GM18517 (cell line): Measurements from ENCODE around the gene CUTC.

Experiments used
- ATAC-seq: cut with Tn5 transposase; IDR thresholded peaks from one replicate; pipeline ENCODE4 v1.9.1; 2021; ENCODE audit warnings: mild to moderate bottlenecking, moderate library complexity; ENCODE audit not compliant: unreplicated experiment

Gene CUTC

DNA sequence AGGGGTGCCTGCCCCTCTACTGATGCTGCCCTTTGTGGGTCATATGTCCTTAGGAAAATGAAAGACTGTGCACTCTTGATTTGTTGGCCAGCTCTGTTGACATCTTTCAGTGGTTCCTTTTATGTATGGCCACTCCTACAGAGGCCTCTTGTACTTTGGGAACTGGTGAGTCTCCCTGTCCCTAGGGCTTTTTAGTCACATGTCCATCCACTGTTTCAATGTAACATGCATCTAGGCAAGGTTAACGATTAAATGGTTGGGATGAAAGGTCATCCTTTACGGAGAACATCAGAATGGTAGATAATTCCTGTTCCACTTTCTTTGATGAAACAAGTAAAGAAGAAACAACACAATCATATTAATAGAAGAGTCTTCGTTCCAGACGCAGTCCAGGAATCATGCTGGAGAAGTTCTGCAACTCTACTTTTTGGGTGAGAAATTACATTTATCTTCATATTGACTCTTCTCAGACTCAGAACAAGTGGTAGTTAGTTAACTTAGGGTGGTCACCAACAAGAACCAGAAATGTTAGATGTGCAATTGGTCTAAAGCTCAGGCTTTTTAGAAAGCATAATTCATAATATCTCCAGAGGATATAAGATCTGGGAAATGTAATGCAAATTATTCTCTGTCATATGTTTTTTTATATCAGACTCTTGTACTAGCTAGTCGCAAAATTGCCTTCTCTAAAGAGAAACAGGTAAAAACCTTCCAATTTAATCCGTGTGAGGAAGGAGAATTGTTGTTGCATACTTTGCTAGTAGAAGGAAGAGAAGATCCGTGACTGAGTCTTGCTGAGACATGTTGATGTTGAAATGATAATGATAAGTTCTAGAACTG is 50.6 kb downstream of the CUTC start, which contains the start of gene ABCC2:
TSS of gene ABCC2 (plus strand) at position 194 of the 840 bp plus-strand sequence. CDS start at position 399, 205 bp downstream.
- ATAC-seq = no peak

DNA sequence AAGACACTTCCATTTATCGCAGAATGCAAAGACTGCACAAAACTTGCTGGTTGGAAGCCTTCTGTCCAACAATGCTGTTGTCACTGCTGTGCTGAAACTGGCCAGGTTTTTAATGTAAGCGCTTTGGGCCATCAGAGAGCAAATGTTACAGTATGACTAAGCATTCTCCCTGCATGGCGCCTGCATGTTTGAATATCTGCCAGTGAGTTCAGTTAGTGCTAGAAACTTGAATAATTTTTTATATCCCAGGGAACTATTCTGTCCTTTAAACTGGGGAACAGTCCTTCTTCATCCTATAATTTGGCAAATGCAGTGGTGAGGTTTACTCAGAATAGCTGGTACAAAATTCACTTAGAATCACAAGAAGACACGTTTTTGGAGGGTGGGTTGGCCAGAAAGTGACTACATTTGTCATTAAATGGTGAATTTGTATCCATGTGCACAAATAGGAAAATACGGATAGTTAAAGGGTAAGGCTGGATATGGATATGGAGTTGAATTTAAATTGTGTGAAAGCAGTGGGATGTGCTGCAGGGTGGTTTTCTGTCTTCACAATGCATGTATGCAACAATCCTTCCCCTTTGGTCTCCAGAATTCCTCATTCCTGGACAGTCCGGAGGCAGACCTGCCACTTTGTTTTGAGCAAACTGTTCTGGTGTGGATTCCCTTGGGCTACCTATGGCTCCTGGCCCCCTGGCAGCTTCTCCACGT is 52.1 kb downstream of the CUTC start:
- ATAC-seq = no peak

DNA sequence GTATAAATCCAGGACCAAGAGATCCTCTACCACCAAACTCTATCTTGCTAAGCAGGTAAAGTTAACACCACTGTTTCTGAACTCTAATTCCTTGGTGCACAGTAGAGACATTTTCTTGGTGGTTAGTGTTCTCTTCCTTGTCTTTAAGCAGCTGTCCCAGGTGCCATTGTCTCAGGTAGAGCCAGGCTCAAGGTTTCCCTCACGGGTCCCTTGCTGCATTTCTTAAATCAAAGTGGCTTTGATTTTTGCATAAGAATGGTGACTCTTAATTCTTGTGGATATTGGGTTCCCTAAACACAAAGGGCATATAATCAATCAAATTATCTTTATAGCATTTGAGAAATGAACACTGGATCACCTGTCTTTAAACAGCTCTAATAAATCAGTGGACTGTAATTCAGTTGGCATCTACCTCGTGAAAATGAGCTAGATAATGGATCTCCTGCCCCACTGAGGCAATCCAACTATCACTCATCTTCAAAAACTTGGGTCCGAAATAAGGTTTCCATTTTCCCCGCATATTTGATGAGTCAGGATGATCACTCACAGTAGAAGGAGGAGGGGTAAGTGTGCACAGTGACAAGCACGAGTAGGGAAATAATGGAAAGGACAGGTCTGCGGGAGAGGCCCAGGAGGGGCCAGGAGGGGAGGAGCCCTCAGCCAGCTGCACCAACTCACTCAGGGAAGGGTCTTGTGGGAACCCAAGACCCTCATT is 52.9 kb downstream of the CUTC start:
- ATAC-seq = no peak

DNA sequence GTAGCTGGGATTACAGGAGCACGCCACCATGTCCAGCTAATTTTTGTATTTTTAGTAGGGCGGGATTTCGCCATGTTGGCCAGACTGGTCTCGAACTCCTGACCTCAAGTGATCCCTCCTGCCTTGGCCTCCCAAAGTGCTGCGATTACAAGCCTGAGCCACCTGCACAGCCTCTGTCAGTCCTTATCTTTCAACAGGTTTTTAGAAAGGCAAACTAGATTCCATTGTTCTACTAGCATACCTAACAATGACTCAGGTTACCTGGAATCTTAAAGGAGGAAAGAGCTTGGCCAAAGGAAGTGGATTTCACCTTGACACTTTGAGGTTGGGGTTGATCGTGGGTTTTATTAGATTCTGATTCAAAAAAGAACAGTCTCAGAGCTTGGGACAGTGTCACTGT is 53.6 kb downstream of the CUTC start:
- no peak for ATAC-seq

DNA sequence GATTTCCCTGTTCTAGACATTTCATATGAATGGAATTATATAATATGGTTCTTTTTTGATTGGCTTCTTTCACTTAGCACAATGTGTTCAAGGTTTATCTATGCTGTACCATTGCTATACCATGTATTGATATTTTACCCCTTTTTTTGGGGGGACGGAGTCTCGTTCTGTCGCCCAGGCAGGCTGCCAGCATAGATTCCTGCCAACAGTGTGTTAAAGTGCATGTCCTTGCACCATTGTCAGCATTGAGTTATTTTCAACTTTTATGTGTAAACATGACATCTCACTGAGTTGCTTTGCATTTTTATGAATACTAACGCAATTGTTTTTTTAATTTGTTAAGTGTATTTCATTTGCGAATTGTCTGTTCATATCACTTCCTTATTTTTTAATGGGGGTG is 55.3 kb downstream of the CUTC start:
- ATAC-seq = no peak

DNA sequence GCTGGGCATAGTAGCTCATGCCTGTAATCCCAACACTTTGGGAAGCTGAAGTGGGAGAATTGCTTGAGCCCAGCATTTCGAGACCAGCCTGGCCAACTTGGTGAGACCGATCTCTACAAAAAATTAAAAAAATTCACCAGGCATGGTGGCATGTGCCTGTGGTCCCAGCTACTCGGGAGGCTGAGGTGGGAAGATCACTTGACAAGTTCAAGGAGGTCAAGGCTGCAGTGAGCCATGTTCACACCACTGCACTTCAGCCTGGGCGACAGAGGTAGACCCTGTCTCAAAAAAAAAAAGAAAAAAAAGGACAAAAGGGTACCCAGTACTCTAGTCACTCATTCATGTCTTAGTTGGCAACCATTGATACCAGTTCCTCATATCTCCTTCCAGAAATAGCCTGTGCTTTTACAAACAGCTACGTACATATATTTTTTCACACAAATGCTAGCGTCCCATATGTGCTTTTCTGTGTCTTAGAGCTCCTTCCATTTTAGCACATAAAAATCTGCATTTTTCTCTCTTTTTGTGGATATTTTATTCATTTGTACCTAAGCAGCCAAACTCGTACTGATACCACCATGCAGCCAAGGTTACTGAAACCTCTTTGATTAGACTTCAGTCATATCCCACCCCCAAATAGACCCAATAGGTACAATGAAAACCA is 55.9 kb downstream of the CUTC start:
- ATAC-seq = no peak

DNA sequence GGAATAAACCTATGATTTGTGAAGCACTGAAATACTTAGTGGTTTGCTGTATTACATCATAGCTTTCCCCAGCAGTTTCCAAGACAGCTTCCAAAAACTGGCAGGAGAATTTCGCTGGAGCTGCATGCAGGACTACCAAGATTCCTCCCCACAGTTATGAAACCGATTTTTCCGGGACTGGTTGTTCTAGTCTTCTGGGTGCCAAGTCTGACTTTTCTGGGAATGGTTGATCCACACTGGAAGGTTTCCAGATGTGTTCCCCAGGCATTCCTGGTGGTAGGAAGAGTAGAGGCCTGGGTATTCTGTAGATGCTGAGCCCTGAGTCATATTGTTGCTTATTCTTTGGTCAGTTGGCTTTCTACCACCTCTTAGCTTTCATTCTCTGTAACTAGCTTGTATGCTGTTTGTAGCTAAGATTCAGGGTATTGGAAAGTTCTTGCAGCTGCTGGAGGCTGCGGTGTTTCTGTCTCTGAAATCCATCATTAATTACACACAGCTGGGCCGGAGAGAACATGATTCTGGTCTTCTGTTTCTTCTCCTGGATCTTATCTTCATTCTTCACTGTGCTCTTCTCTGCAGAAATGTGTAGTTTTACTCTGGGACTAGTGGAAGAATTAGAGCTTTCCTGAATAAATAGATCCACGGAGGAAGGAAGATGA is 56.7 kb downstream of the CUTC start:
- no peak for ATAC-seq

DNA sequence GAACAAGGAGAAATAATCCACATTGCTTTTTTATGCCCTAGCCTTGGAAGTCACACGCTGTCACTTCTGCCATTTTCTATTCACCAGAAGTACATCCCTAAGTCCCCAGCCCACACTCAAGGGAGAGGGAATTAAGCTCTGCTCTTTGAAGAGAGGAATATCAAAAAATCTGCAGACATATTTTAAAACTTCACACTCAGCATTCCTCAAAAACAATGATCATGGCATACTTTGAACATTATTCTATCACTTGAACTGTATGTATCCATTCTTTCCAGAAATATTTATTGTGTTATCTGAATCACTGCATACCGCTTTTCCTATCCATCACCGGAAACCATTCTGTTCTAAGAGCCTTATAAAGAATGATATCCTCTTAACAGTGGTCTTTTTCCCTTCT is 59.8 kb downstream of the CUTC start:
- no peak for ATAC-seq

DNA sequence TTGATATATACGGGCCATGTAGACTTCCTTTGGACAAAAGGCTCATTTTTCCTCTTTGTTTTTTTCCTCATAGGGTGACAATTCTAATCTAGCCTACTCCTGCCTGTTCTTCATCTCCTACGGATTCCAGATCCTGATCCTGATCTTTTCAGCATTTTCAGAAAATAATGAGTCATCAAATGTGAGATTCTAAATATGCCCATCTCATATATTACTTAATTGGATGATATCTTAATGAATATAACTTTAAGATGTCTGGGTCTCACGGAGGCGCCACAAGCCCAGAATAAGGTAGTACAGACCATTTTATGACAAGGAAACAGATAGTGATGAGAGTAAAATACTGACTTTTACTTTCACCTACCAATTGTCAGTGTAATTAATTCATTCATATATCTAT is 61.8 kb downstream of the CUTC start:
- no peak for ATAC-seq

DNA sequence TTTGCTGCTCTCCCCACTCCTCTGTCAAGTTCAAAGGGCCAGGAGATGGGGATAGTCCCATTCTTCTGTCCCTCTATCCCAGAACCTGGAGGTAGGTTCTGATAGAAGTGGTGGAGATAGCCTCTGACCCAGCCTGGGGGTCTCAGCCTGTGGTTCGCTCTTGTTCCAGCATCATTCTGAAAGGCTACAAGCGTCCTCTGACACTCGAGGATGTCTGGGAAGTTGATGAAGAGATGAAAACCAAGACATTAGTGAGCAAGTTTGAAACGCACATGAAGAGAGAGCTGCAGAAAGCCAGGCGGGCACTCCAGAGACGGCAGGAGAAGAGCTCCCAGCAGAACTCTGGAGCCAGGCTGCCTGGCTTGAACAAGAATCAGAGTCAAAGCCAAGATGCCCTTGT is 64.9 kb downstream of the CUTC start:
- ATAC-seq = no peak

DNA sequence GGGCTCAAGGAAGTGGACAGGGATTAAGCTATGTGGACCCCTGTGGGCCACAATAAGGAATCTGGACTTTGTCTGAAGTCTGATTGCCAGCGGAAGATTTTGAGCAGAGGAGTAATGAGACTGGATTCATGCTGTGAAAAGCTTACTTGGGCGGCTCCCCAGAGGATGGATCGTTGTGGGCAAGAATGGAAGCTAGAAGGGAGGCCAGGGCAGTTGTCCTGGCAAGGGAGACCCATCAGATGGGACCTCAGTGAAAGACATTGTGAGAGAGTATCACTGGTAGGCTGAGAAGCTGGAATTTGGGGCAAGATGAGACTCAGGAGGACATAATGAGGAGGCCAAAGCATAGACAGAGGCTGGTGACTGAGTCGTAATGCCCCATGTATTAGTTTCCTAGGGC is 66.0 kb downstream of the CUTC start:
- ATAC-seq = no peak

DNA sequence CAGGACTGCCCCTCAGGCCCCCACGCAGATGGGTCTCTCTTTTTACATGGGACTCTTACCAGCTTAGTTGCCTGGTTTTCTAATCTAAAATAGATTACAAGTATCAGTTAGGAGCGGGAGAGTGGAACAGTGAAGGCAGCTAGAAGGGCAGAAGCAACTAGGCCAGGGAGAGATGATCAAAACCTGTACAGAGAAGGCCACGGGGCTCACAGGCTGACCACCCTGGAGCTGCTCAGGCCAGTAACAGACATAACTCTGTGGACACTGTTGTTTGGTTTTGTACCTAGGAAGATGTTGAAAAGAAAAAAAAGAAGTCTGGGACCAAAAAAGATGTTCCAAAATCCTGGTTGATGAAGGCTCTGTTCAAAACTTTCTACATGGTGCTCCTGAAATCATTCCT is 66.9 kb downstream of the CUTC start:
- ATAC-seq = no peak

DNA sequence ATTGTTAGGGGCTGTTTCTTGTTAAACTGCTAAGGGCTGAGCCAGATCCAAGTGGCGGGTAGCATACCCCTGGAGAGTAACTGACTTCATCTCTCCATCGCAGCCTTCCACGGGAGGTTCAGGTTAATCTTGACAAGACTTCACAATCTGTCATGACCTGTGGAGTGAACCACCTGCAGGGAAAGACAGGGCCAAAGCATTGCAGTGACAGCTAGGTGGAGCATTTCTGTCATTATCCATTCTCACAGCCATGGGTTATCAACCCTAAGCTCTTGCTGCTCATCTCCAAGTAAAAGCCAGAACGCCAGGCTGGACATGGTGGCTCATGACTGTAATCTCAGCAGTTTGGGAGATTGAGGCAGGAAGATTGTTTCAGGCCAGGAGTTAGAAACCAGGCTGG is 67.6 kb downstream of the CUTC start:
- no peak for ATAC-seq

DNA sequence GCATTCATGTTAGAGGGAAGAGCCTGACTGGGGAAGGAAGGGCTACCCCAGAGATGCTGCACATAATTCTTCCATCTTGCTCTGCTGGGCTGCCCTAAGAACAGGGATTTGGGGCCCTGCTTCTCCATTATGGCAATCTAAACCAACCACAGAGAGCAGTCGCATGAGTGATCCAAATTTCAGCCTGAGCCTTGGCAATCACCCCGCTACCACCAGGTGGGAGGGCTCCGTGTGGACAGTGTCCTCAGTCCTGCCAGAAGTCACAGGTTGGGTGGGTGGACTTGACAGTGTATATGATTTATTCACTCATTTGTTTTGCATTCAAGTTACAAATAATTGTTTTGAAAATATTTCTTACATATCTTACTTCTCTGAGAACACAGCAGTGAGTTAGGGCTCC is 72.4 kb downstream of the CUTC start:
- ATAC-seq = no peak

DNA sequence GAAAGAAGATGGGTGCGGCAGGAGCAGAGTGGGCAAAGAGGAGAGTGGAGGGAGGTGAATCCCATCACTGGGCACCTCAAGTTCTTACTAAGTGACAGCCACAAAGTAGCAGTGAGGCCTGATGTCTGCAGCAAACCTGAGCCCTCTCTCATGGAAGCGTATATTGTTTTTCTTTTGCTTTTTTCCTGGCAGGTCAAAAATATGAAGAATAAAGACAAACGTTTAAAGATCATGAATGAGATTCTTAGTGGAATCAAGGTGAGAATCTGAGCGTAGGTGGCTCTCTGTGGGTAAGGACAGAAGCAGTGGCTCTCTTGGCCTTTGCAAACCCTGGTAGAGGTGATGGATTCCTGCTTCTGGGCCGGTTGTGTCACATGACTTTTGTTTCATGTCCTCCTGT is 73.2 kb downstream of the CUTC start:
- ATAC-seq = no peak
